ENCODE results near the gene NKTR. TPM values are rescaled to one million over a fixed set of nuclear protein-coding genes. Genes with fewer than 3 reads are reported as not detected.
A peak's percentile ranks its signal among the peaks of the same experiment; 100 is the strongest.

Gene NKTR
- total RNA-seq, 1 donor = 80.3 TPM

- H4K20me1 ChIP-seq (ENCODE audit: insufficient read depth, low read length) = no peaks in the 10 kb centered on the region
- DNase-seq (ENCODE audit: insufficient read length, low spot score, missing footprints) = no peak
- H2AFZ ChIP-seq (ENCODE audit: low read length) = no peak overlapping the region
- no peaks in the 10 kb centered on the region for H3K4me1 ChIP-seq (ENCODE audit: insufficient read depth, low read length)
- H3K27ac ChIP-seq (ENCODE audit: low read depth, low read length) = no peak overlapping the region
- no peaks in the 10 kb centered on the region for H3K9me3 ChIP-seq (ENCODE audit: low read depth, low read length)
- H3K27me3 ChIP-seq (ENCODE audit: insufficient read depth, low read length) = no peaks in the 10 kb centered on the region
- H3K4me2 ChIP-seq (ENCODE audit: insufficient read depth, low read length) = no peak overlapping the region
- no peak overlapping the region for H3K4me3 ChIP-seq (ENCODE audit: insufficient read depth, low read length)
- H3K79me2 ChIP-seq (ENCODE audit: insufficient read depth, low read length) = no peaks in the 10 kb centered on the region
- peaks cover 37% of the 10 kb centered on the region for H3K36me3 ChIP-seq (ENCODE audit: insufficient read depth, low read length)
- TF ChIP-seq, protein P1, sequence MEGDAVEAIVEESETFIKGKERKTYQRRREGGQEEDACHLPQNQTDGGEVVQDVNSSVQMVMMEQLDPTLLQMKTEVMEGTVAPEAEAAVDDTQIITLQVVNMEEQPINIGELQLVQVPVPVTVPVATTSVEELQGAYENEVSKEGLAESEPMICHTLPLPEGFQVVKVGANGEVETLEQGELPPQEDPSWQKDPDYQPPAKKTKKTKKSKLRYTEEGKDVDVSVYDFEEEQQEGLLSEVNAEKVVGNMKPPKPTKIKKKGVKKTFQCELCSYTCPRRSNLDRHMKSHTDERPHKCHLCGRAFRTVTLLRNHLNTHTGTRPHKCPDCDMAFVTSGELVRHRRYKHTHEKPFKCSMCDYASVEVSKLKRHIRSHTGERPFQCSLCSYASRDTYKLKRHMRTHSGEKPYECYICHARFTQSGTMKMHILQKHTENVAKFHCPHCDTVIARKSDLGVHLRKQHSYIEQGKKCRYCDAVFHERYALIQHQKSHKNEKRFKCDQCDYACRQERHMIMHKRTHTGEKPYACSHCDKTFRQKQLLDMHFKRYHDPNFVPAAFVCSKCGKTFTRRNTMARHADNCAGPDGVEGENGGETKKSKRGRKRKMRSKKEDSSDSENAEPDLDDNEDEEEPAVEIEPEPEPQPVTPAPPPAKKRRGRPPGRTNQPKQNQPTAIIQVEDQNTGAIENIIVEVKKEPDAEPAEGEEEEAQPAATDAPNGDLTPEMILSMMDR (IDR thresholded peaks at IDR 0.05; ENCODE audit: extremely low read depth, low read depth, low read length) = no peak
Observed at GRCh38 chr3:42557854-42558253, 42.6 kb upstream of the NKTR start.

GRCh38 chr3:42562047-42562907, 38.2 kb upstream of the NKTR start:
- TF ChIP-seq, protein P1 (IDR thresholded peaks at IDR 0.05; ENCODE audit: extremely low read depth, low read depth, low read length) = peak; percentile 10
- Histone ChIP-seq H3K27ac (ENCODE audit: low read depth, low read length) (no peak overlapping the region), H4K20me1 (ENCODE audit: insufficient read depth, low read length) (no peaks in the 10 kb centered on the region), H3K4me1 (ENCODE audit: insufficient read depth, low read length) (no peaks in the 10 kb centered on the region), H3K4me3 (ENCODE audit: insufficient read depth, low read length) (no peak overlapping the region), H3K79me2 (ENCODE audit: insufficient read depth, low read length) (peaks cover 3% of the 10 kb centered on the region), H3K27me3 (ENCODE audit: insufficient read depth, low read length) (no peaks in the 10 kb centered on the region), H3K9me3 (ENCODE audit: low read depth, low read length) (no peaks in the 10 kb centered on the region), H3K4me2 (ENCODE audit: insufficient read depth, low read length) (no peak overlapping the region), H2AFZ (ENCODE audit: low read length) (no peak overlapping the region), H3K36me3 (ENCODE audit: insufficient read depth, low read length) (peaks cover 38% of the 10 kb centered on the region)
- peak; percentile 75 for DNase-seq (ENCODE audit: insufficient read length, low spot score, missing footprints)

- peaks cover 28% of the 10 kb centered on the region for H3K36me3 ChIP-seq (ENCODE audit: insufficient read depth, low read length)
- peaks cover 56% of the 10 kb centered on the region for H3K79me2 ChIP-seq (ENCODE audit: insufficient read depth, low read length)
- H3K27ac ChIP-seq (ENCODE audit: low read depth, low read length) = no peak overlapping the region
- no peak for DNase-seq (ENCODE audit: insufficient read length, low spot score, missing footprints)
- no peaks in the 10 kb centered on the region for H3K27me3 ChIP-seq (ENCODE audit: insufficient read depth, low read length)
- H4K20me1 ChIP-seq (ENCODE audit: insufficient read depth, low read length) = peaks cover 14% of the 10 kb centered on the region
- H3K4me1 ChIP-seq (ENCODE audit: insufficient read depth, low read length) = no peaks in the 10 kb centered on the region
- no peaks in the 10 kb centered on the region for H3K9me3 ChIP-seq (ENCODE audit: low read depth, low read length)
- TF ChIP-seq, protein P1 (IDR thresholded peaks at IDR 0.05; ENCODE audit: extremely low read depth, low read depth, low read length) = no peak
- no peak overlapping the region for H2AFZ ChIP-seq (ENCODE audit: low read length)
- H3K4me3 ChIP-seq (ENCODE audit: insufficient read depth, low read length) = no peak overlapping the region
- no peak overlapping the region for H3K4me2 ChIP-seq (ENCODE audit: insufficient read depth, low read length)
Observed at GRCh38 chr3:42569593-42570142, 30.8 kb upstream of the NKTR start.

DNA sequence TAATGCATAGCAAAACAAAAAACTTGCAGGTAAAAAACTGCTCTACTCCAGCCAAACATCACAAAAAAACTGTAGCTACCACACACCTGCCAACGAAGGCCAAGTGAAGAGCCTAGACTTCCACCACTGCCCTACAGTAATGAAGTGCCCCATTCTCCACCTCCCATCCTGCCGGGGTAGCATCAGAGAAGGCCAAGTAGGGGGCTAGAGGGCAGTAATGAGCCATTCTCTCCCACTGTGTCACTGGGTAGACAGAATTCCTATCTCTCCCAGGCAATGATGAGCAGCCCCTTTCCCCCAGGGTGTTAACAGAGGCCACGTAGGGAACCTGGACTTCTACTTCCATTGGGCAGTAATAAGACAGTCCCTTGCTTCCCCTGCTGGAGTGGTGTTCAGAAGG, 28.2 kb upstream of the NKTR start:
- Histone ChIP-seq H3K27me3 (ENCODE audit: insufficient read depth, low read length) (no peaks in the 10 kb centered on the region), H3K27ac (ENCODE audit: low read depth, low read length) (no peak overlapping the region), H3K9me3 (ENCODE audit: low read depth, low read length) (no peaks in the 10 kb centered on the region), H3K79me2 (ENCODE audit: insufficient read depth, low read length) (peaks cover 75% of the 10 kb centered on the region), H3K4me1 (ENCODE audit: insufficient read depth, low read length) (no peaks in the 10 kb centered on the region), H4K20me1 (ENCODE audit: insufficient read depth, low read length) (peaks cover 14% of the 10 kb centered on the region), H2AFZ (ENCODE audit: low read length) (no peak overlapping the region), H3K4me3 (ENCODE audit: insufficient read depth, low read length) (no peak overlapping the region), H3K36me3 (ENCODE audit: insufficient read depth, low read length) (peaks cover 10% of the 10 kb centered on the region), H3K4me2 (ENCODE audit: insufficient read depth, low read length) (no peak overlapping the region)
- no peak for DNase-seq (ENCODE audit: insufficient read length, low spot score, missing footprints)
- TF ChIP-seq, protein P1 (IDR thresholded peaks at IDR 0.05; ENCODE audit: extremely low read depth, low read depth, low read length) = peak; percentile 63
